DMS 273 (cell line): ENCODE measurements around the gene TNFRSF1B.
A peak's percentile ranks its signal among the peaks of the same experiment; 100 is the strongest.

Source experiments
- DNase-seq: peaks from one replicate; lab custom pipeline; 2025; ENCODE audit not compliant: unreplicated experiment; lab: John Stamatoyannopoulos, UW

The TNFRSF1B gene

GRCh38 chr1:12157366-12158231, 9.2 kb upstream of the TNFRSF1B start:
- DNase-seq = no peak

DNA sequence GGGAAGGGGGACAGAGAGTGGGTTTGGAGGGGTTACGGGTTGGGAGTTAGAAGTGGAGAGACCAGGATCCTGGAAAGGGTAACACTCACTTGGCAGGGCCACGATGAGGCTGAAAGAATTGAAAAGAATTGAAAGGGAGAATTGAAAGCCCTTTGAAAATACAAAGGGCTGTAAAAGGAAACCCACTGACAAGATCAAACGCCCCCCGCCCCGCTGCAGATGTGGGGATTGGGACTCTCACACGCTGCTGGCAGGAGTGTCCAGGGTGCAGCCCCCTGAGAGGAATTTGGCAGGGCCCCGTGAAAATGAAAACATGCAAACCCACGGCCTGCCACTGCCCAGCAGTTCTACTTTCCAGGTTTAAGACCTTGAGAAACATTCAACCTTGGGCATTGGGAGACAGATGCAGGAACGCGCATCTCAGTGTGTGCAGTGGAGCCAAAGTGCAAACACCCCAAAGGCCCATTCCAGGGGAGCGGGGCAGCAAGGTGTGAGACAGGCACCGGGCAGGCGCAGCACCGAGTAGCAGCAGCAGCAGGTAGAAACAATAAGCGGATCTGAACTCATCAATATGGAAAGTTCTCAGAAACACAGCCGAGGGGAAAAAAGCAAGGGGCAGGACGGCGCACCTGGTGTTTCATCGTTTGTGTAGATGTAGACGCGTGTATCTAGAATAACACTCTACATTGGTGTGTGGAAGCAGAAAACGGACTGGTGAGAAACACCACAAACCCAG, 8.3 kb upstream of the TNFRSF1B start:
- DNase-seq = no peak

DNA sequence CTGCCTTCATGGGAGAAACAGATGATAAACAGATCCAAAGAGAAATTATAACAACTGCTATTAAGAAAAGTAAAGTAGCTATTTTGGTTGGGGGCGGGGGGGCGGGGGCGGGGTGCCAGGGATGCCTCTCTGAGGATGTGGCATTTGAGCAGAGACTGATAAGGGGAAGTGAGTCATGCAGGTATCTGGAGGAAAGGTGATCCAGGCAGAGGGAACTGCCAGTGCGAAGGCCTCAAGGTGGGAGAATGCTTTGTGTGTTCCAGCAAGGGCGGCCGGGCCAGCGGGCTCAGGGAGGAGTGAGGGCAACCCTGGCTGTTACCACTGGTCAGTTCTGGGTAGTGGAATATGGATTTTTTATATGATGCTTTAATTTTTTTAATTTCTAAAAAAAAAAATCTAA, 7.0 kb upstream of the TNFRSF1B start:
- no peak for DNase-seq

GRCh38 chr1:12161324-12161661, 5.5 kb upstream of the TNFRSF1B start:
- DNase-seq = no peak

DNA sequence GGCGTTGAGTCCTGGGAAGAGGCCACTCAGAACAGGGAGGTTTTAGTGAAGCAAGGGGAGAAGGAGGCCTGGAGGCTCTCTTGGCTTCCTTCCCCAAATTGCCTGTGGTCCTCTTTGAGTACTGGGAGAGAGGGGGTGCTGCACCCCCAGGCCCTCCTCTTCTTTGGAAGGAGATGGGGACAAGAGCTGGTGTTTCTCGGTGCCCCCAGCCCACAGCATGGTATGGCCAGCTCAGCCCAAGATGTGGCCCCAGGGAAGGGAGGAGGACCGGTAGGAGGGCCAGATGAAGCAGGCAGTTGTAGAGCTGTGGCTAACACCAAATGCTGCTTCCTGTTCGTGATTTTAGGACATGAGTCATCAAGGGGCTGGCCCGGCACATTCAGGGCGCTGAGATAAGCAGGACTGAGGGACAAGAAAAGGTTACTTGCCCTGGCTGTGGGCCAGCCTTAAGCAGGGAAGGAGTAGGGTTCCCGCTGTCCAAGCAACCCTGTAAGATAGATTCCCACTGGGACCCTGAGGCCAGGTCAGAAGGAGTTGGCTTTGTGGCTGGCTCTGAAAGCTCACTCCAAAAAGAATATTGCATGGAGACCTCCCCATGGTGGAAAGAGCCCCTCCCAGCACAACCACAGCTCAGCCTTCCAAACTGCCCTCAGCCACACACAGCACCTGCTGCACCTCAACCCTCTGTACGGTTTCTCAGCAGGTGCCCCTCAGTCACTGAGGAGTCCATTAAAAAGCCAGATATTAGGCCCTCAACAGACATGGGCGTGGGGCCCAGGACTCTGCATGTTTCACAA, 4.9 kb upstream of the TNFRSF1B start:
- peak; percentile 44 for DNase-seq

DNA sequence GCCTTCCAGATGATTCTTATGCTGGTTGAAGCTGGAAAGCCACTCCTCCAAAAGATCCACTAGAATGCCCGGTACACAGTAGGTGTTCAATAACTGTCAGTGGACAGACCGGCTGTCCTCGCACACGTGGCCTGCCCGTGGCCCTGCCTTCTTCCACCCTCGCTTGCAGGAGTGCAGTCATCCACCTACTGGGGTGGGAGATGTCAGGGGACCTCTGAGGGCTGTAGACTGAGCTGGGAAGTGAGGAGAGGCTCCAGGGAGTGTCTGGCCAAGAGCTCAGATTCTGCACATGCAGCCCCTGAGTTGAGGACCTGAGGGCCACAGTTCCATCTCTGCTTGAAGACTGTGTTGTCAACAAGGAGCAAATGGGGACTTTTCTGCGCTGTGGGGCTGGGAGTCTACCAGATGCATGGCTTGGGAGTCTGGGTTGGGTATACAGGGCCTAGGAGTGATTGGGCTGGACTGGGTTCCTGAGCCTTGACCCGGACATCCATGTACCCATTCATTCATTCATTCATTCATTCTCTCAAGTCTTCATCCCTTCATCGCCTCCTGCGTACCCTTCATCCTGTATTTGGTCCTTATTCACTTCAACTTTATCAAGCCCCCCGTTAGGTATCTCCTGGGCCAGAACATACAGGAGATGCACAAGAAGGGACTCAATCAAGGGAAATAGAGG, 4.2 kb upstream of the TNFRSF1B start:
- DNase-seq = no peak

- no peak for DNase-seq
Observed at GRCh38 chr1:12163210-12163609, 3.6 kb upstream of the TNFRSF1B start.

GRCh38 chr1:12164210-12164609, 2.6 kb upstream of the TNFRSF1B start:
- DNase-seq = no peak

DNA sequence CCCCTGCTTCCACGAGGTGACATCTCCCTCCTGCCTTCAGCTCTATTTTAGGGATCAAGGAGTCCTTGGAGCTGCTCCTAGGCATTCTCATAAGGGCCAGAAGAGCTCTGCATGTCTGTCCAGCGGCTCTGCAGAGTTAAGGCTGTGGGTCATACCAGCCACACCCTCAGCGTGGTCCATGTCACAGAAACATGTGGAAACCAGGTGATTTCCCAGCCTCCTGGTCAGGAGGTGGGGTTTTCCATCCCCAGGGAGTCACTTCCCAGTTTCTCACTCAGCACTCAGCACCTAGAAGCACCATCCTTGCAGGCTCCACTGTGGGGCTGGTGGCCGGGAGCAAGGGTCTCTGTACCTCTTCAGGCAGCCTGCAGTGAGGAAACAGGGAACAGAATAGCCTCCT, 1.4 kb upstream of the TNFRSF1B start:
- DNase-seq = no peak

- DNase-seq = peak; percentile 28
Observed at GRCh38 chr1:12167493-12168429, 970 bp downstream of the TNFRSF1B start.

- no peak for DNase-seq
Observed at GRCh38 chr1:12168451-12169160, 1.8 kb downstream of the TNFRSF1B start.

DNA sequence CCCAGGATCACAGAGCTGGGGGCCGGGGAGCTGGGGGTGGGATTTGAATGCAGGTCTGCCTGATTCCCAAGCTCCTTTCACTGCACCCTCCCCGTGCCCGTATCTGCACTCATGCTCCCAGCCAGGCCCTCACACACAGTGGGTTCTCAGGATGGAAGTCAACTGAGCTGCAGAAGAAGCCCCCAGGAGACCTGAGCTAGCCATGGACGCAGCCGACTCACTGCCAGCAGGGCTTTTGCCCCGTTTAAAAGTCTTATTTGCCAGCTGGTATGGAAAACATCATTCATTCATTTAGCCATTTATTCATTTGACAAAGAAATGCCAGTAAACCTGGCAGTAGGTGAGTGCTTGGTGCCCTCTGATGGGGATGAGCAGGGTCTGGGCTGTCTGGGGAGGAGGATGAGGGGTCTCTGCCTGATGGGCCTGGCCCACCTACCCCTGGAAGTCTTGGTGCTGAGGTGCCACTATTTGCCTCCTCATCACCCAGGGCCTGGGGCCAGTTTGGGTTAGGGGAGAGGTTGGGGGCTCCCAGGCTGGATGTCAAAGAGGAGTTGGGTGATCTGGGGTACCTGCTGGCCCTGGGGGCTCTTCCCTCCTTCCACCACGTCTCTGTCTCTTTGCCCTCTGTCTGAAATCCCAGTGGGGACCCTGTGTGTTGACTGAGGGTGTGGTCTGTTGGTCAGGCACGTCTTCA, 2.8 kb downstream of the TNFRSF1B start:
- no peak for DNase-seq

DNA sequence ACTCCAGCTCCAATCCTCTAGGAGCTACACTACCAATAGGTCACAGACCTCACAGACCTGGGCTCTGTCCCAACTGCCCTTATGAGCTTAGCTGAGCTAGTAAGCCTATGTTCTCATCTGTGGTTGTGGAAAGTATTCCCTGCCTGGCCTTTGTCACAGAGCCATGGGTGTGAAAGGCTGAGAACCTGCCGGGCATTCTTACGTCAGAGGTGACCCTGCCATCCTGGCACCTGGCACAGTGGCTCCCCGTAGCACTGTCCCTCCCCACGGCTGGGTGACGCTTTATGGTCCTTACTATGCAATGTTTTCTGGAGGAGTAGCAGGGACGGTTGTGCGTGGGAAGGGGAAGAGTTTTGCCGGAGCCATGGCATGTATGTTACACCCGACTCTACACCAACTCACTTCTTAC, 3.5 kb downstream of the TNFRSF1B start:
- DNase-seq = no peak

DNA sequence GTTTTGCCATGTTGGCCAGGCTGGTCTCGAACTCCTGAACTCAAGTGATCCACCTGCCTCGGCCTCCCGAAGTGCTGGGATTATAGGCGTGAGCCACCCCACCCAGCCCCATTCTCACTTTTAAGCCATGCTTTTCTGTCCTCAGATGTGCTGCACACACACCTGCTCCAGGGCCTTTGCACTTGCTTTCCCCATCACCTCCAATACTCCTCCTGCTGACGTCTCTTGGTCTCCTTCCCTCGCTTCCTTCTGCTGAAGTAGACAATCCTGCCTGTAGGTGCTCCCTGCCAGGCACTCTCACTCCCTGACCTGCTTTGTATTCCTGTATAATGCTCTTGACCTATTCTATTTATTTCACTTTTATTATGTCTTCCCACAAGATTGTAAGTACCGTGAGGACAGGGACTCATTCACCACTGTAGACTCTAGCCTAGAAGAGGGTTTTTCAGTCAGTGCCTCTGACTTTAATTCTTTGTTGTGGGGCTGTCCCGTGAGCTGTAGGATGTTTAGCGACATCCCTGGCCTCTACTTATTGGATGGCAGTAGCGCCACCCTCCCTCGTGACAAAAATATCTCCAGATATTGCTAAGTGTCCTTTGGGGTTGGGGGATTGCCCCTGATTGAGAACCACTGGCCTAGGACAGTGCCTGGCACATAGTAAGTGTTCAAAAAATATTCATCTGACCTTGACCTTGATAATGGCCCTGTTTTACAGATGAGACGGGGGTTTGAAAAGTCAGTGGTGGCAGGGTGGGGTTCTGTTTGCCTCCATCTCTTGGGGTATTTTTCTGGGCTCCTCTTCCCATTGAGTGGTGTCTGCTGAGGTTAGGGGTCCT, 4.6 kb downstream of the TNFRSF1B start:
- no peak for DNase-seq

GRCh38 chr1:12172042-12172851, 5.5 kb downstream of the TNFRSF1B start:
- no peak for DNase-seq

DNA sequence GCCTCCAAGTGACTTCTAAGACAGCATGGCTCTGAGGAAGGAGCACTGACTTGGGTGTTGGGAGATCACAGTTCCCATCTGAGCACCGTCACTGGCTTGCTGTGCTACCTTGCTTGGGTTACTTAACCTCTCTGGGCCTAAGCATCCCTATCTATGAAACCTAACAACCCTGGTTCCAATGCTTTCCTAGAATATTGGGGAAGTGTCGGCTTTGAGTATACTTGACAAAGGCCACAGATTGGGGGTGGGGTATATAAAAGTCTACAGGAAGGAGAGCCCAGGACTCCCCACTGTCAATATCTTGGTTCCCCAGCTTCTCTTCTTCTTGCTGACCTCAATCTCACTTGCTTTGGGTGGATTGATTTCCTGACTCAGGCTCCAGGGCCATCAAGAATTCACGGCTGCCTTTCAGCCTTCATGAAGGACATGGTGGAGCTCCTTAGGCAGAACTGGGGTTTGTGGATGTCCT, 6.3 kb downstream of the TNFRSF1B start:
- no peak for DNase-seq

DNA sequence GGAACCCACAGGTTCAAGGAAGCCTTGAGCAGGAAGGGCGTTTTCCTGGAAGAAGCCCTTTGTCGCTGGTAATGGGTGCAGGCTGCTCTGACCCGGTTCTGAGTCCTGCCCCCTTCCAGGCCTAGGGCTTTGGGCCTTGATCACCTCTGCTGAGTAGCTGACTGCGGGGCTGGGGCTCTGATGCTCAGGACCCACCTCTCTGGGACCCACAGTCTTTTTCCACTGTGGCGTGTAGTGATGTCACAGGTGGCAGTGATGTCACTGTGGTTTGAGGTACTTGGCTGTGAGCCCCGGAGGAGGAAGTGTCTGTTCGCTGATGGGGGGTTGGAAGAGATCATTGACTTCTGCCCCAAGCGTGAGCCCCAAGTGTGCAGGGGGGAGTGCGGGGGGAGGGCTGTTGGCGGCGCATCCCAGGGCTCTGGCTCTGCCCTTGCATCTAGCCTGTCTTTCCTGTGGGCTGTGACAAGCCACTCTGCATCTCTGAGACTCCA, 6.9 kb downstream of the TNFRSF1B start:
- DNase-seq = no peak
